Smooth muscle cell (in vitro differentiated cells): ENCODE data around the gene LRRC15. TPM values are rescaled to one million over a fixed set of nuclear protein-coding genes. Genes with fewer than 3 reads are reported as not detected.

Experiments
- DNase-seq: peaks from one replicate; lab custom pipeline; 2025; ENCODE audit not compliant: unreplicated experiment; lab: John Stamatoyannopoulos, UW
- H2AFZ ChIP-seq: fragments of 200-600 bp; sonication (generic); 2 replicates; pipeline ENCODE4 v1.6.0; 2016; ENCODE audit warnings: antibody characterized with exemption, low read depth, mild to moderate bottlenecking
- H3F3A ChIP-seq: fragments of 200-600 bp; sonication (generic); 2 replicates; pipeline ENCODE4 v1.6.0; 2017; ENCODE audit warnings: antibody characterized with exemption, low read depth
- H3K27ac ChIP-seq: fragments of 200-600 bp; sonication (generic); 2 replicates; pipeline ENCODE4 v1.5.1; 2016; ENCODE audit warnings: low read depth, mild to moderate bottlenecking
- H3K27me3 ChIP-seq: fragments of 200-600 bp; sonication (generic); 2 replicates; pipeline ENCODE4 v1.6.1; 2016; ENCODE audit warnings: low read depth, mild to moderate bottlenecking
- H3K36me3 ChIP-seq: fragments of 200-600 bp; sonication (generic); 2 replicates; pipeline ENCODE4 v1.5.1; 2016; ENCODE audit warnings: low read depth
- H3K4me1 ChIP-seq: fragments of 200-600 bp; sonication (generic); 2 replicates; pipeline ENCODE4 v1.5.1; 2016; ENCODE audit warnings: low read depth
- H3K4me2 ChIP-seq: fragments of 200-600 bp; sonication (generic); 2 replicates; pipeline ENCODE4 v1.6.0; 2016; ENCODE audit warnings: mild to moderate bottlenecking
- H3K4me3 ChIP-seq: fragments of 200-600 bp; sonication (generic); 2 replicates; pipeline ENCODE4 v1.5.1; 2016; ENCODE audit warnings: mild to moderate bottlenecking
- H3K79me2 ChIP-seq: fragments of 200-600 bp; sonication (generic); 2 replicates; pipeline ENCODE4 v1.6.0; 2016; ENCODE audit warnings: low read depth, mild to moderate bottlenecking
- H3K9ac ChIP-seq: fragments of 200-600 bp; sonication (generic); 2 replicates; pipeline ENCODE4 v1.6.0; 2016; ENCODE audit warnings: low read depth
- H3K9me3 ChIP-seq: fragments of 200-600 bp; sonication (generic); replicated peaks from 2 replicates; pipeline ENCODE4 v1.5.1; 2016; ENCODE audit warnings: low read depth
- H4K20me1 ChIP-seq: fragments of 200-600 bp; sonication (generic); 2 replicates; pipeline ENCODE4 v1.6.0; 2016; ENCODE audit warnings: low read depth
- WGBS: methylation state at CpG from one replicate; pipeline ENCODE4 v1.1.7; 2016; ENCODE audit warnings: low lambda C conversion rate; 5-methylcytosine and 5-hydroxymethylcytosine counted together
- polyA plus RNA-seq: library from polyadenylated mRNA; unstranded; fragments of >200 nt; fragmentation: Nextera tagmentation; extraction: Ambion mirVana; gene quantifications from 2 replicates; pipeline ENCODE4 v1.2.1, GENCODE V29; 2016
- total RNA-seq: library from RNA; depleted of rRNA; stranded (reverse); fragments of >200 nt; gene quantifications from 2 replicates; pipeline ENCODE4 v1.2.3, GENCODE V29; 2014
- TF ChIP-seq, protein P1 (sequence below): fragments of 200-600 bp; sonication (generic); IDR thresholded peaks from 2 replicates; pipeline ENCODE4 v1.5.1; 2017; ENCODE audit warnings: borderline replicate concordance, mild to moderate bottlenecking, antibody characterized with exemption; ENCODE audit not compliant: insufficient read depth, poor library complexity, severe bottlenecking

The LRRC15 gene
- total and polyA plus RNA-seq, 2 experiments from 2014 or later: 4.7 to 4.9 TPM

DNA sequence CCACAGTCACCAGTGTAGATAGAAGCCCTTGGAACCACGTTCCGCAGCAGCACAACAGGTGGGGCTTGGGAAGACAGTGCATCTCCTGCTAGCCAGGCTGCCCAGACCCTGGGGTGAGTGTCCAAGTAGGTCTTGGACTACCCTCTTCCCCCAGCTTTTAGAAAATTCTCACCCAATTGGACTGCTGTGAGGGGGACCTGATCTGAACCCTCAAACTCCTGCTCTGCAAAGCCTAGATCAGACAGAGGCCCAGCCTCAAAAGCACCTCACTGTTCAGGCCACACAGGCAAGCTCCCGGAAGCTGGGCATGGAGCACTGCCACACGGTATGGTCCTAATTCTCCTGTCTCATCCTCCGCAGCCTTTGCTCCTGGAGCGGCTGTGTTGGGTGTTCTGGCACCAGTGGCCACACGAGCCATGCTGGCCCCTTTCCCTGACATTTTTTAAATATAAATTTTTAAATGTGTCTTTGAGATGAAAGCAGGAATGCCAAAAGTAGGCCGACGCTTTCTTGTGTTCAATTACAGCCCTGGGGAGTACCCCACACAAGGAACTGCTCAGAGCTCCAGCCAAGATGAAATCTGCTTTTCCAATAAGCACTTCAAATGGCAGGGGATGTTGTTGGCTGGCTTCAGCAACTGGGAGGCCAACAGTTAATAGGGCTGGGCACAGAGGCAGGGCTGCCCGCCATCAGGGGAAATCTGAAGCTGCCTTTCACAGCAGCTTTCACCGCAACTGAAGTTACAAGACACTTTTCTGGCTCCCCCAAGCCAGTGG lies 59.3 kb downstream of the LRRC15 start:
- Histone ChIP-seq H3K4me1 (peaks cover 29% of the 10 kb centered on the region), H3K4me3 (no peak overlapping the region), H3K4me2 (no peak overlapping the region), H3K36me3 (no peaks in the 10 kb centered on the region), H3K79me2 (no peaks in the 10 kb centered on the region), H3K9ac (no peak overlapping the region), H2AFZ (no peak overlapping the region), H3K9me3 (no peaks in the 10 kb centered on the region), H4K20me1 (no peaks in the 10 kb centered on the region), H3K27ac (no peak overlapping the region), H3F3A (peaks cover 4% of the 10 kb centered on the region), H3K27me3 (no peaks in the 10 kb centered on the region)
- no peak for DNase-seq
- WGBS: 91% methylated on average over 11 of the region's 11 CpGs
- TF ChIP-seq, protein P1, sequence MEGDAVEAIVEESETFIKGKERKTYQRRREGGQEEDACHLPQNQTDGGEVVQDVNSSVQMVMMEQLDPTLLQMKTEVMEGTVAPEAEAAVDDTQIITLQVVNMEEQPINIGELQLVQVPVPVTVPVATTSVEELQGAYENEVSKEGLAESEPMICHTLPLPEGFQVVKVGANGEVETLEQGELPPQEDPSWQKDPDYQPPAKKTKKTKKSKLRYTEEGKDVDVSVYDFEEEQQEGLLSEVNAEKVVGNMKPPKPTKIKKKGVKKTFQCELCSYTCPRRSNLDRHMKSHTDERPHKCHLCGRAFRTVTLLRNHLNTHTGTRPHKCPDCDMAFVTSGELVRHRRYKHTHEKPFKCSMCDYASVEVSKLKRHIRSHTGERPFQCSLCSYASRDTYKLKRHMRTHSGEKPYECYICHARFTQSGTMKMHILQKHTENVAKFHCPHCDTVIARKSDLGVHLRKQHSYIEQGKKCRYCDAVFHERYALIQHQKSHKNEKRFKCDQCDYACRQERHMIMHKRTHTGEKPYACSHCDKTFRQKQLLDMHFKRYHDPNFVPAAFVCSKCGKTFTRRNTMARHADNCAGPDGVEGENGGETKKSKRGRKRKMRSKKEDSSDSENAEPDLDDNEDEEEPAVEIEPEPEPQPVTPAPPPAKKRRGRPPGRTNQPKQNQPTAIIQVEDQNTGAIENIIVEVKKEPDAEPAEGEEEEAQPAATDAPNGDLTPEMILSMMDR: no peak

DNA sequence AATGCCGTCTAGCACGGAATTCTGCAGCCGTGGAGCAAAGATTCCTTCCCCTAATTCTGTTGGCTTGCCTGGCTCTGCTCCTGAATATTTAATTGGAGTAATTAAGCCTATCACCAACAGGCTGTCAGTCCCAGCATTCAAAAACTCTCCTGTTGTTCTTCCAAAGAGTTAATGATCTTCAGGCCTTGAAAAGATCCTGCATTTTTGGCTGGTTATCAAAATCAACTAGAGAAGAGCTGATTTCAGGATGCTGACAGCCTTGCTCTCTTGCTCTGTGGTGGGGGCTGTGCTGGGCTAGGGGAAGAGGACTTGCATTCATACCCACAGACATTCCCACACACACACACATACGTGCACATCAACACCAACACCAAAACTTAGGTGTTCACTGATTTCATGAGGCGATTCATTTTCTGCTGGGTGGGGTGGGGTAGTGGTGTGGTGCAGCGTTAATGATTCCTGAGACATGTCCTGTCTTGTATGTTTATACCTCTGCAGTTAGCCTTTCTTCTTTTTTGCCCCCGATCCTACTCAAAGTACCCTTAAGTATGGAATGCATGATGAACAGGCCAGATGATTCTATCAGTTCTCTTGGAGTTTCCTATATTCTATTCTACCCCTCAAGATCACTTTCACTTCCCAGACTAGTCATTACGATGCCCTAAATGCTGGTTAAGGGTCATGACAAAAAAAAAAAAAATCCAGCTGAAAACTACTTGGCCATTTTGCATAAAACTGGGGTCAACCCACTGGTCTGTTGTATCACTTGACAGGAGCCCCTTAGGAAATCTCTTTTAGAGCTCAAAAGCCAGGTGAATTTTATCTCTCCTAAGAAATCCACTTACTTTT lies 60.7 kb downstream of the LRRC15 start:
- Histone ChIP-seq H2AFZ (no peak overlapping the region), H3K27ac (no peak overlapping the region), H3K4me2 (no peak overlapping the region), H3F3A (peaks cover 4% of the 10 kb centered on the region), H3K9me3 (no peaks in the 10 kb centered on the region), H3K36me3 (no peaks in the 10 kb centered on the region), H3K4me1 (peaks cover 29% of the 10 kb centered on the region), H3K79me2 (no peaks in the 10 kb centered on the region), H3K9ac (no peak overlapping the region), H3K27me3 (no peaks in the 10 kb centered on the region), H4K20me1 (no peaks in the 10 kb centered on the region), H3K4me3 (no peak overlapping the region)
- DNase-seq: no peak
- 80% methylated on average over 8 of the region's 8 CpGs for WGBS
- TF ChIP-seq, protein P1: no peak

DNA sequence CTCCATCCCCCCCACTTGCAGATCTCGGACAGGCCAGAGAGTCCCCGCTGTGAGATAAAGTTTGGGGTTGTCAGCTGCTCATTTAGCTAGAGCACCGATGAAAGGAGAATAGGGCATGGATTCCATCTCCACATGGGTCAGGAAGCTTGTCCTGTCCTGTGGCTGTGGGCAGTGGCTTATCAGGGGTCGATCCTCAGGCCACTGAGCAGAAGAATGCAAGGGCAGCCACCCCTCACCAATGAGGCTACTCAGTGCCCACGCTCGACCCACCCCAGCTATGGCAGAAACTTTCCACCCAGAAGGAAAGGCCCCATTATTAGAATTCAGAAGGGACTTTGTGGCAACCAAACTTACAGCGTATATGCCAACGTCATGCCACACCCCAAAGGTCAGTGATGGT lies 61.7 kb downstream of the LRRC15 start:
- H4K20me1 ChIP-seq: no peaks in the 10 kb centered on the region
- no peaks in the 10 kb centered on the region for H3K79me2 ChIP-seq
- no peaks in the 10 kb centered on the region for H3K36me3 ChIP-seq
- H3K4me3 ChIP-seq: no peak overlapping the region
- no peak overlapping the region for H2AFZ ChIP-seq
- H3K4me2 ChIP-seq: no peak overlapping the region
- peaks cover 27% of the 10 kb centered on the region for H3K4me1 ChIP-seq
- H3K27me3 ChIP-seq: no peaks in the 10 kb centered on the region
- no peak overlapping the region for H3K27ac ChIP-seq
- no peak overlapping the region for H3K9ac ChIP-seq
- H3K9me3 ChIP-seq: no peaks in the 10 kb centered on the region
- WGBS: 96% methylated on average over 8 of the region's 8 CpGs
- no peak for DNase-seq
- H3F3A ChIP-seq: no peaks in the 10 kb centered on the region
- TF ChIP-seq, protein P1: no peak
